Activated T-cell treated with anti-CD3 and anti-CD28 coated beads for 24 hours (primary cell): Measurements from ENCODE around the gene FARS2.

Experiments
- DNase-seq: peaks from one replicate; pipeline ENCODE4 v3.0.0-alpha.2; 2020; ENCODE audit warnings: low read depth

Gene FARS2

GRCh38 chr6:5427586-5427985 is 166.3 kb downstream of the FARS2 start:
- DNase-seq = no peak

GRCh38 chr6:5433324-5433723 is 172.0 kb downstream of the FARS2 start:
- DNase-seq = no peak

- no peak for DNase-seq
Measured at GRCh38 chr6:5435449-5435848, 174.1 kb downstream of the FARS2 start.

GRCh38 chr6:5438922-5439584 is 177.7 kb downstream of the FARS2 start:
- no peak for DNase-seq

GRCh38 chr6:5439749-5440148 is 178.4 kb downstream of the FARS2 start:
- DNase-seq = no peak

- no peak for DNase-seq
Measured at GRCh38 chr6:5442319-5442718, 181.0 kb downstream of the FARS2 start.

GRCh38 chr6:5442916-5443315 is 181.6 kb downstream of the FARS2 start:
- DNase-seq = no peak

- no peak for DNase-seq
Measured at GRCh38 chr6:5443491-5443890, 182.2 kb downstream of the FARS2 start.

GRCh38 chr6:5446362-5447075 is 185.2 kb downstream of the FARS2 start:
- no peak for DNase-seq

GRCh38 chr6:5447921-5448320 is 186.6 kb downstream of the FARS2 start:
- DNase-seq = no peak

- no peak for DNase-seq
Measured at GRCh38 chr6:5450073-5450472, 188.8 kb downstream of the FARS2 start.

- no peak for DNase-seq
Measured at GRCh38 chr6:5453546-5453945, 192.2 kb downstream of the FARS2 start.

- no peak for DNase-seq
Measured at GRCh38 chr6:5455142-5455541, 193.8 kb downstream of the FARS2 start.

- DNase-seq = no peak
Measured at GRCh38 chr6:5457041-5457440, 195.7 kb downstream of the FARS2 start.

- no peak for DNase-seq
Measured at GRCh38 chr6:5457983-5458683, 196.8 kb downstream of the FARS2 start.

- no peak for DNase-seq
Measured at GRCh38 chr6:5459346-5459745, 198.0 kb downstream of the FARS2 start.

GRCh38 chr6:5461365-5461764 is 200.1 kb downstream of the FARS2 start:
- no peak for DNase-seq

GRCh38 chr6:5462856-5463255 is 201.5 kb downstream of the FARS2 start:
- no peak for DNase-seq

GRCh38 chr6:5463690-5464089 is 202.4 kb downstream of the FARS2 start:
- DNase-seq = no peak

GRCh38 chr6:5464099-5464885 is 203.0 kb downstream of the FARS2 start:
- DNase-seq = no peak

- no peak for DNase-seq
Measured at GRCh38 chr6:5466281-5467136, 205.2 kb downstream of the FARS2 start.
